Measurements from ENCODE around the gene STAT5B.
"Not testable (repeated sequence)": the region's sequence is repeated elsewhere in the genome, so short reads cannot be mapped to it uniquely, and the experiment has no call there.

The STAT5B gene

GRCh38 chr17:42305543-42306384, 29.6 kb upstream of the STAT5B start:
- DNase-seq = no peak

DNA sequence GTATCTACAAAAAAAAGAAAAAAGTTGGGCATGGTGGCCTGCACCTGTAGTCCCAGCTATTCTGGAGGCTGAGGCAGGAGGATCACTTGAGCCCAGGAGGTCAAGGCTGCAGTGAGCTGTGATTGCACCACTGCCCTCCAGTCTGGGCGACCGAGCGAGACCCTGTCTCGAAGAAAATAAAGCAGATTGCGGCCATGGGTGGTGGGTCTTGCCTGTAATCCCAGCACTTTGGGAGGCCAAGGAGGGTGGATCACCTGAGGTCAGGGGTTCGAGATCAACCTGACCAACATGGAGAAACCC, 28.8 kb upstream of the STAT5B start:
- DNase-seq = not testable (repeated sequence)

- DNase-seq = no peak
Observed at GRCh38 chr17:42304187-42305030, 28.2 kb upstream of the STAT5B start.

DNA sequence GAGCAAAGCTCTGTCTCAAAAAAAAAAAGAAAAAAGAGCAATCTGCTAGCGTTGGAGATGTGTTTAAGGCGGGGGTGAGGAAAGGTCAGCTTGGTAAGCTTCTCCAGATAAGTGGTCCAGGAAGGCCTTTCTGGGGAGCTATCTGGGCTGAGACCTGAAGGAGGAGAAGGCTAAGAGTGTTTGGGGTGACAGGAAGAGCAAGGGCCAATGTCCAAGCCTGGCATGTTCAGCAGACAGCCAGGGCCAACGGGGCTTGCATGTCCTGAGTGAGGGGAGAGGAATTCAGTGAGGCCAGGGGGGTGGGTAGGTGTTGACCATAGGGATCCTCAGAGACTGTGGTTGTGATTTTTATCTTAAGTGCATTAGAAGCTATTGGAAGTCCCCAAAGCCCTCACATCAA, 27.5 kb upstream of the STAT5B start:
- no peak for DNase-seq

DNA sequence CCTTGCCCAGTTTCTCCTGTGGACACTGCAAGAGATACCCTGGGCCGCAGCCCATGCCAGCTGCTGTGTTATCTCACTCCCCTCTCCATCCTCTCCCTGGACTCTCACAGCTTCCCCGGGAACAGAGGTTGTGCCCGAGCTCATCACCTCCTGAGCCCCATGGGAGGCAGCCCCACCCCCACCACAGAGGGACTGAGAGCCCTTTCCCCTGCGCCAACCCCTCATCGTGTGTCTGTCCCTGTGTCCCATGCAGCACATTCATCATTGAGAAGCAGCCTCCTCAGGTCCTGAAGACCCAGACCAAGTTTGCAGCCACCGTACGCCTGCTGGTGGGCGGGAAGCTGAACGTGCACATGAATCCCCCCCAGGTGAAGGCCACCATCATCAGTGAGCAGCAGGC, 24.8 kb upstream of the STAT5B start:
- DNase-seq = no peak

GRCh38 chr17:42299913-42300312, 23.7 kb upstream of the STAT5B start:
- not testable (repeated sequence) for DNase-seq

GRCh38 chr17:42299361-42299760, 23.2 kb upstream of the STAT5B start:
- DNase-seq = not testable (repeated sequence)

GRCh38 chr17:42297775-42298174, 21.6 kb upstream of the STAT5B start:
- DNase-seq = not testable (repeated sequence)

GRCh38 chr17:42296012-42296411, 19.8 kb upstream of the STAT5B start:
- no peak for DNase-seq

DNA sequence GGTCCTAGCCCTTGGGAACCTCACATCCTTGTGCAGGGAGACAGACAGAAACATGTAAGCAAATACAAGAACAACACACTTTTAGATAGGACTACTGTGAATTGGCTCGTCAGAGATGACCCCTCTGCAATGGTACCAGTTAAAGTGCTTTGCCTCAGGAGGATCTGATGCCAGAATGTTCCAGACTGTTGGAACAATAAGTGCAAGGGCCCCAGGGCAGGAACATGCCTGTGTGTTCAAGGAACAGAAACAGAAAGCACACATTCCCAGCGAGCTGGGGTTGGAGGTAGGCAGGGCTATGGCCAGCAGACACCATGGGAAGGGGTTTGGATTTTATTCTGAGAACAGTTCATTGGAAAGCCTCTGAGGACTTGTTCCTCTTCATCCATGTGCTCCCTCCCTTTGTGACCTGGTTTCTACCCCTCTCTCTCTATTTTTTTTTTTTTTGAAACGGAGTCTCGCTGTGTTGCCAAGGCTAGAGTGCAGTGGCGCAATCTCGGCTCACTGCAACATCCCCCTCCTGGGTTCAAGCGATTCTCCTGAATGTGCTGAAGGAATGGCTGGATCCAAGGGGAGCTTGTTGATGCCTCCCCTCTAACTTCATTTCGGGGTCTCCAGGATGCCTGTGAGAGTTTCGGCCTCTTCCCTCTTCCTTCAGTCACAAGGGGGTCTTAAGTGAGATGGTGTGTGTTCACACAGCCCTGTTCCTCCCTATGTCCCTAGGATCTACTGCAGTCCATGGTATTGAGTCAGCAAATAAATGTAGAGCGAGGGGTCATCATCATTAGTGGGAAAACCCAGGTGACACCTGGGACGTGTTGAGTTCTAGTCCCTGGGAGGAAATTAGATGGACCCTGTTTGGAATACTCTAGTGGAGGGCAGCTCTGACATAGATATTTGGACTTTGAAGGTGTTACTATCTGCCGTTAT, 18.5 kb upstream of the STAT5B start:
- no peak for DNase-seq

DNA sequence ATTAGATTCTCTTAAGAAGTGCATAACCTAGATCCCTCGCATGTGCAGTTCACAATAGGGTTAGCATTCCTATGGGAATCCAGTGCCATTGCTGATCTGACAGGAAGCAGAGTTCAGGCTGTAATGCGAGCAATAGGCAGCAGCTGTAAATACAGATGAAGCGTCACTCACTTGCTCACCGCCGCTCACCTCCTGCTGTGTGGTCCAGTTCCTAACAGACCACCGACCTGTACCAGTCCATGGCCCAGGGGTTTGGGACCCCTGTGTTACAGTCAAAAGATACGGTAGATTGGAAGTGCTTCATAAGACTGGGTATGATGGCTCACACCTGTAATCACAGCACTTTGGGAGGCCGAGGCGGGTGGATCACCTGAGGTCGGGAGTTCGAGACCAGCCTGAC, 14.9 kb upstream of the STAT5B start:
- DNase-seq = no peak

GRCh38 chr17:42290577-42290976, 14.4 kb upstream of the STAT5B start:
- DNase-seq = no peak

DNA sequence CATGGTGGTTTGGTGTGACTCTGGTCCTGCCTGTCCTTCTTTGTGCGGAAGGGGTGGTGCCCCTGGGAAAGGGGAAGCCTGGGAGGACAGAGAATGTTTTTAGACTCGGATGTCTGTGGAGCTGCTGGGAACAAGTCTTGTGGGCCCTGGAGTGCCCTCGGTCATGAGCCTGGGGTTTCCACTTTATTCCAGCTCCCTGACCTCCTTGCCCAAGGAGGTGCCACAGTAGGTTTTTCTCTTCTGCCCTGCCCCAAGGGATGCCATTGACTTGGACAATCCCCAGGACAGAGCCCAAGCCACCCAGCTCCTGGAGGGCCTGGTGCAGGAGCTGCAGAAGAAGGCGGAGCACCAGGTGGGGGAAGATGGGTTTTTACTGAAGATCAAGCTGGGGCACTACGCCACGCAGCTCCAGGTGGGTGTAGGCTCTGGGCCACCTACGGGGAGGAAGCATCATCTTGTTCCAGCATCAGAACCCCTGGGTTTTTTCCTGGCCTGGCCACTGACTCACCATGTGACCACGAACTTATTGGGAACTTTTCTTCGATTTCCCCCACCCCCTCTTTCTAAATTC, 13.5 kb upstream of the STAT5B start:
- peak in 1 of 2 donors; percentile 46 for DNase-seq

GRCh38 chr17:42288803-42289610, 12.8 kb upstream of the STAT5B start:
- peak; percentile 41 to 76 for DNase-seq

GRCh38 chr17:42287977-42288802, 12.0 kb upstream of the STAT5B start, which contains the start of gene STAT5A:
Gene STAT5A (plus strand): TSS chr17:42288498. CDS start chr17:42289412, 914 bp downstream.
- peak; percentile 80 to 86 for DNase-seq

- peak; percentile 39 to 57 for DNase-seq
Observed at GRCh38 chr17:42287305-42287976, 11.2 kb upstream of the STAT5B start.

DNA sequence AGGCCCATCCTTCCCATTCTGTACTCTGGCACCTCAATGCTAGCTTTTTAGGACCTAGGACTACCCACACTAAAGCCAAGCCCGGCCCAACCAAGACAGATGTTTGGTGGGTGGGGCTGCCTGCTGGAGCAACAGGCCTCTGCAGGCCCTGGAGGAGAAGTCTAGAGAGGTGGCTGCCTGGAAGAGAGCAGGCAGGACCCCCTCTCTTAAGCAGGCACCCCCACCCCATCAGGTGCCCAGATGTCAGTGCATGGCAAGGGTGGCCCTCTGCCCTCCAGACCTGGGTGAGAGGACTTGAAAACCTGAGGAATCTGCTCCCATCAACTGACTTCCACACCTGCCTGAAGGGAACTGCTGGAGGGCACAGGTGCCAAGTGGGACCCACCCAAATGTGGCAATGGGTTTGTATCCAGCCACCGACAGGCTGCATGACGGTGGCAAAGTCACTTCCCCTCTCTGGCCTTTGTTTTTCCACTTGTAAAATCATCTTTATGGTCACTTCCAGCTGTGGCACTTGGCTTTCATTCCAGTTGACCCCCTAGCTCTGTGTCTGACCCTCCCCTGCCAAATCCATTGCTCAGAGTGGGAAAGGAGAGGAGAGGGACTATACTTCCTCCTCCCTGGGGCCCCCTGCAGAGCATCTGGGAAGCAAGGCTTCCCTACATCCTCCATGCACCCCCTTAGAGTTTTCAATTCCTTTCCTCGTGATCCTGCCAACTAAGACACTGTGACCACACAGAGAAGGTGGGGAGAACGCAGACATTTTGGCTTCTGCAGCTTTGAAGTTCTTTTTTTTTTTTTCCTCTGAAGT, 10.4 kb upstream of the STAT5B start:
- DNase-seq = no peak

- no peak for DNase-seq
Observed at GRCh38 chr17:42285346-42286050, 9.3 kb upstream of the STAT5B start.

DNA sequence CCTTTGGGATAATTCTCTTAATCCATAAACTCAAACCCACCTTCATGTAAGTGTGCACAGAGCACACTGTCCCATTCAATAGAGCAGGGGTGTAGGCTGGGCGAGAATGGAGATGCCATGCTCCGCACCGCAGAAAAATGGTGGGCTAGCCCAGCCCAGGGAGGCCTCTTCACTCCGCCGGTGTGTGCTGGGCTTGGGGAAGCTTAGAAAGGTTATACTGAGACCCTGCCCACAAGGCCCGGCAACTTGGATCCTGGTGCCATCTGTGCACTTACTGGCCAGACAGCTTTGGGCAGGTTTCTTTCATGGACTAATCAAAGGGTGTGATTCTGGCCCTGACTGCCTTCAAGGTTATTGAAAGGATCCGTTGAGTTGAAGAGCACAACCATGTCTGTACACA, 8.4 kb upstream of the STAT5B start:
- no peak for DNase-seq

All from CD4-positive, alpha-beta T cell treated with Interferon alpha-2 for 1 hour (primary cell).